ENCODE data around the gene FAM219A. TPM values are rescaled to one million over a fixed set of nuclear protein-coding genes. Genes with fewer than 3 reads are reported as not detected.
A peak's percentile ranks its signal among the peaks of the same experiment; 100 is the strongest.

Gene FAM219A
- total RNA-seq, 1 experiment from 2014 or later: 3.7 TPM

GRCh38 chr9:34502471-34502870, 44.1 kb upstream of the FAM219A start:
- Histone ChIP-seq H3K79me2 (ENCODE audit: low read length) (no peaks in the 10 kb centered on the region), H2AFZ (ENCODE audit: low read length) (no peak overlapping the region), H3K4me1 (ENCODE audit: low read length) (peaks cover 11% of the 10 kb centered on the region), H4K20me1 (ENCODE audit: insufficient read depth, low read depth, low read length) (no peaks in the 10 kb centered on the region), H3K27me3 (ENCODE audit: low read length) (no peaks in the 10 kb centered on the region), H3K4me2 (ENCODE audit: low read depth, low read length, poor library complexity, severe bottlenecking) (no peak overlapping the region), H3K4me3 (ENCODE audit: low read length) (no peak overlapping the region), H3K36me3 (ENCODE audit: insufficient read depth, low read length) (no peaks in the 10 kb centered on the region), H3K27ac (ENCODE audit: low read length) (no peak overlapping the region), H3K9me2 (replicated peaks; ENCODE audit: insufficient read depth, low read length) (no peaks in the 10 kb centered on the region), H3K9ac (ENCODE audit: low read length) (no peak overlapping the region), H3K9me3 (ENCODE audit: low read length) (no peaks in the 10 kb centered on the region)
- no peak for DNase-seq

- H3K9me2 ChIP-seq (replicated peaks; ENCODE audit: insufficient read depth, low read length): no peaks in the 10 kb centered on the region
- H4K20me1 ChIP-seq (ENCODE audit: insufficient read depth, low read depth, low read length): no peaks in the 10 kb centered on the region
- no peak overlapping the region for H3K9ac ChIP-seq (ENCODE audit: low read length)
- H3K27me3 ChIP-seq (ENCODE audit: low read length): no peaks in the 10 kb centered on the region
- H3K9me3 ChIP-seq (ENCODE audit: low read length): no peaks in the 10 kb centered on the region
- no peak for DNase-seq
- H3K4me3 ChIP-seq (ENCODE audit: low read length): no peak overlapping the region
- H3K27ac ChIP-seq (ENCODE audit: low read length): no peak overlapping the region
- no peaks in the 10 kb centered on the region for H3K79me2 ChIP-seq (ENCODE audit: low read length)
- no peaks in the 10 kb centered on the region for H3K36me3 ChIP-seq (ENCODE audit: insufficient read depth, low read length)
- H3K4me1 ChIP-seq (ENCODE audit: low read length): peaks cover 7% of the 10 kb centered on the region
- no peak overlapping the region for H2AFZ ChIP-seq (ENCODE audit: low read length)
- H3K4me2 ChIP-seq (ENCODE audit: low read depth, low read length, poor library complexity, severe bottlenecking): no peak overlapping the region
Measured at GRCh38 chr9:34501889-34502425, 43.6 kb upstream of the FAM219A start.

GRCh38 chr9:34501372-34501771, 43.0 kb upstream of the FAM219A start:
- Histone ChIP-seq H3K27ac (ENCODE audit: low read length) (no peak overlapping the region), H3K4me2 (ENCODE audit: low read depth, low read length, poor library complexity, severe bottlenecking) (no peak overlapping the region), H3K9ac (ENCODE audit: low read length) (no peak overlapping the region), H2AFZ (ENCODE audit: low read length) (no peak overlapping the region), H3K36me3 (ENCODE audit: insufficient read depth, low read length) (no peaks in the 10 kb centered on the region), H3K4me1 (ENCODE audit: low read length) (peaks cover 7% of the 10 kb centered on the region), H3K27me3 (ENCODE audit: low read length) (no peaks in the 10 kb centered on the region), H3K9me2 (replicated peaks; ENCODE audit: insufficient read depth, low read length) (no peaks in the 10 kb centered on the region), H3K79me2 (ENCODE audit: low read length) (no peaks in the 10 kb centered on the region), H3K4me3 (ENCODE audit: low read length) (no peak overlapping the region), H4K20me1 (ENCODE audit: insufficient read depth, low read depth, low read length) (no peaks in the 10 kb centered on the region), H3K9me3 (ENCODE audit: low read length) (no peaks in the 10 kb centered on the region)
- no peak for DNase-seq

- Histone ChIP-seq H3K36me3 (ENCODE audit: insufficient read depth, low read length) (no peaks in the 10 kb centered on the region), H2AFZ (ENCODE audit: low read length) (no peak overlapping the region), H4K20me1 (ENCODE audit: insufficient read depth, low read depth, low read length) (no peaks in the 10 kb centered on the region), H3K9ac (ENCODE audit: low read length) (no peak overlapping the region), H3K27me3 (ENCODE audit: low read length) (no peaks in the 10 kb centered on the region), H3K4me2 (ENCODE audit: low read depth, low read length, poor library complexity, severe bottlenecking) (no peak overlapping the region), H3K27ac (ENCODE audit: low read length) (no peak overlapping the region), H3K4me3 (ENCODE audit: low read length) (no peak overlapping the region), H3K79me2 (ENCODE audit: low read length) (no peaks in the 10 kb centered on the region), H3K9me2 (replicated peaks; ENCODE audit: insufficient read depth, low read length) (no peaks in the 10 kb centered on the region), H3K9me3 (ENCODE audit: low read length) (no peaks in the 10 kb centered on the region), H3K4me1 (ENCODE audit: low read length) (peaks cover 7% of the 10 kb centered on the region)
- DNase-seq: peak; percentile 90
Measured at GRCh38 chr9:34500623-34501267, 42.4 kb upstream of the FAM219A start.

GRCh38 chr9:34499076-34499475, 40.7 kb upstream of the FAM219A start:
- H3K9me3 ChIP-seq (ENCODE audit: low read length): no peaks in the 10 kb centered on the region
- peaks cover 7% of the 10 kb centered on the region for H3K4me1 ChIP-seq (ENCODE audit: low read length)
- no peak overlapping the region for H3K9ac ChIP-seq (ENCODE audit: low read length)
- no peaks in the 10 kb centered on the region for H3K27me3 ChIP-seq (ENCODE audit: low read length)
- H2AFZ ChIP-seq (ENCODE audit: low read length): no peak overlapping the region
- no peaks in the 10 kb centered on the region for H4K20me1 ChIP-seq (ENCODE audit: insufficient read depth, low read depth, low read length)
- no peak for DNase-seq
- no peak overlapping the region for H3K27ac ChIP-seq (ENCODE audit: low read length)
- H3K9me2 ChIP-seq (replicated peaks; ENCODE audit: insufficient read depth, low read length): no peaks in the 10 kb centered on the region
- H3K36me3 ChIP-seq (ENCODE audit: insufficient read depth, low read length): no peaks in the 10 kb centered on the region
- H3K79me2 ChIP-seq (ENCODE audit: low read length): no peaks in the 10 kb centered on the region
- H3K4me3 ChIP-seq (ENCODE audit: low read length): no peak overlapping the region
- H3K4me2 ChIP-seq (ENCODE audit: low read depth, low read length, poor library complexity, severe bottlenecking): no peak overlapping the region

- H3K27ac ChIP-seq (ENCODE audit: low read length): no peak overlapping the region
- no peaks in the 10 kb centered on the region for H4K20me1 ChIP-seq (ENCODE audit: insufficient read depth, low read depth, low read length)
- no peak overlapping the region for H2AFZ ChIP-seq (ENCODE audit: low read length)
- peaks cover 7% of the 10 kb centered on the region for H3K4me1 ChIP-seq (ENCODE audit: low read length)
- no peak for DNase-seq
- H3K4me3 ChIP-seq (ENCODE audit: low read length): no peak overlapping the region
- H3K9ac ChIP-seq (ENCODE audit: low read length): no peak overlapping the region
- no peaks in the 10 kb centered on the region for H3K79me2 ChIP-seq (ENCODE audit: low read length)
- H3K4me2 ChIP-seq (ENCODE audit: low read depth, low read length, poor library complexity, severe bottlenecking): no peak overlapping the region
- no peaks in the 10 kb centered on the region for H3K9me2 ChIP-seq (replicated peaks; ENCODE audit: insufficient read depth, low read length)
- no peaks in the 10 kb centered on the region for H3K27me3 ChIP-seq (ENCODE audit: low read length)
- H3K36me3 ChIP-seq (ENCODE audit: insufficient read depth, low read length): no peaks in the 10 kb centered on the region
- H3K9me3 ChIP-seq (ENCODE audit: low read length): no peaks in the 10 kb centered on the region
Measured at GRCh38 chr9:34498553-34498952, 40.2 kb upstream of the FAM219A start.

GRCh38 chr9:34496149-34496712, 37.9 kb upstream of the FAM219A start:
- Histone ChIP-seq H3K79me2 (ENCODE audit: low read length) (no peaks in the 10 kb centered on the region), H3K4me3 (ENCODE audit: low read length) (no peak overlapping the region), H3K27ac (ENCODE audit: low read length) (no peak overlapping the region), H3K9ac (ENCODE audit: low read length) (no peak overlapping the region), H3K36me3 (ENCODE audit: insufficient read depth, low read length) (no peaks in the 10 kb centered on the region), H3K4me2 (ENCODE audit: low read depth, low read length, poor library complexity, severe bottlenecking) (no peak overlapping the region), H4K20me1 (ENCODE audit: insufficient read depth, low read depth, low read length) (no peaks in the 10 kb centered on the region), H3K27me3 (ENCODE audit: low read length) (no peaks in the 10 kb centered on the region), H3K9me2 (replicated peaks; ENCODE audit: insufficient read depth, low read length) (no peaks in the 10 kb centered on the region), H3K4me1 (ENCODE audit: low read length) (no peaks in the 10 kb centered on the region), H3K9me3 (ENCODE audit: low read length) (no peaks in the 10 kb centered on the region), H2AFZ (ENCODE audit: low read length) (no peak overlapping the region)
- DNase-seq: no peak

- Histone ChIP-seq H3K27me3 (ENCODE audit: low read length) (no peaks in the 10 kb centered on the region), H2AFZ (ENCODE audit: low read length) (no peak overlapping the region), H3K4me2 (ENCODE audit: low read depth, low read length, poor library complexity, severe bottlenecking) (no peak overlapping the region), H3K27ac (ENCODE audit: low read length) (no peak overlapping the region), H3K9me3 (ENCODE audit: low read length) (no peaks in the 10 kb centered on the region), H3K79me2 (ENCODE audit: low read length) (no peaks in the 10 kb centered on the region), H3K36me3 (ENCODE audit: insufficient read depth, low read length) (no peaks in the 10 kb centered on the region), H3K9me2 (replicated peaks; ENCODE audit: insufficient read depth, low read length) (no peaks in the 10 kb centered on the region), H3K4me1 (ENCODE audit: low read length) (no peaks in the 10 kb centered on the region), H4K20me1 (ENCODE audit: insufficient read depth, low read depth, low read length) (no peaks in the 10 kb centered on the region), H3K9ac (ENCODE audit: low read length) (no peak overlapping the region), H3K4me3 (ENCODE audit: low read length) (no peak overlapping the region)
- peak; percentile 80 for DNase-seq
Measured at GRCh38 chr9:34493972-34494535, 35.7 kb upstream of the FAM219A start.

Data from Karpas-422 (cell line).